ENCODE results near the gene MAP9.
"Not testable (repeated sequence)": the region's sequence is repeated elsewhere in the genome, so short reads cannot be mapped to it uniquely, and the experiment has no call there.

Gene MAP9

GRCh38 chr4:155342142-155342541, 34.6 kb downstream of the MAP9 start:
- DNase-seq = no peak

GRCh38 chr4:155339999-155340398, 36.8 kb downstream of the MAP9 start:
- DNase-seq = no peak

- DNase-seq = no peak
These were observed 37.2 kb downstream of the MAP9 start for GRCh38 chr4:155339588-155339987.

GRCh38 chr4:155338196-155338595, 38.6 kb downstream of the MAP9 start:
- DNase-seq = no peak

- no peak for DNase-seq
These were observed 40.5 kb downstream of the MAP9 start for GRCh38 chr4:155336242-155336641.

- no peak for DNase-seq
These were observed 45.3 kb downstream of the MAP9 start for GRCh38 chr4:155331478-155331877.

GRCh38 chr4:155322782-155323181, 54.0 kb downstream of the MAP9 start:
- no peak for DNase-seq

- no peak for DNase-seq
These were observed 55.8 kb downstream of the MAP9 start for GRCh38 chr4:155321006-155321405.

- DNase-seq = no peak
These were observed 57.2 kb downstream of the MAP9 start for GRCh38 chr4:155319516-155319915.

GRCh38 chr4:155312027-155312426, 64.7 kb downstream of the MAP9 start:
- DNase-seq = not testable (repeated sequence)

GRCh38 chr4:155307731-155308277, 69.0 kb downstream of the MAP9 start:
- DNase-seq = no peak

GRCh38 chr4:155305619-155306018, 71.1 kb downstream of the MAP9 start:
- no peak for DNase-seq

- peak; percentile 1 to 36 (median 28) for DNase-seq
These were observed 72.4 kb downstream of the MAP9 start for GRCh38 chr4:155304375-155304774.

GRCh38 chr4:155299103-155299502, 77.7 kb downstream of the MAP9 start:
- DNase-seq = no peak

All from suppressor macrophage (primary cell).